ENCODE results near the gene ZBTB20. TPM values are rescaled to one million over a fixed set of nuclear protein-coding genes. Genes with fewer than 3 reads are reported as not detected.

ZBTB20 gene
- total and polyA plus RNA-seq, 10 donors = 0.32 to 89.7 (median 71.8) TPM

DNA sequence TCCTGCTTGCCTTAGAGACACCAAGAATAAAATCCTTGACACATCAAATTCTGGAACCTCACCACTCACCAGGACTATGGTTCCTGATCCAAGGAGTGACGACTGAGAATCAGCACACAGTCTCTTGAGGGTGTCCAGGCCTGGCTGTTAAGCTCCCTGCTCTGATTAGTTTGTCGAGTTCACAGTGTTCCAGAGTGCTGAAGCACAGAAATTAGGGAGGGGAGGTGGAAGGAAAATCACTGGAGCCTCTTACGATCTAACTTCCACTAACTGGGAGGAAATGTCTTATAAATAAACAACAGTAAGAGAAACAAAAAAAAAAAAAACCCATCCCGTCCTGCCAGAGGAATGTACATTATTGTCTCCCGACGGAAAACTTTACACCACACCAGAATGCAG is 523.0 kb downstream of the ZBTB20 start:
- Histone ChIP-seq H3K9me3 (no peaks in the 10 kb centered on the region), H3K27me3 (replicated peaks in 1 of 7) (no peaks in the 10 kb centered on the region), H3K4me1 (peaks cover 0 to 24% (median 12%) of the 10 kb centered on the region in 6 donors), H3K27ac (peak overlapping the region; percentile 50 to 90 (median 79)), H3K4me3 (peak overlapping the region in 4 of 8 donors; percentile 7 to 53 (median 22)), H3K36me3 (no peaks in the 10 kb centered on the region)
- no peak for DNase-seq
- TF ChIP-seq, protein P1, sequence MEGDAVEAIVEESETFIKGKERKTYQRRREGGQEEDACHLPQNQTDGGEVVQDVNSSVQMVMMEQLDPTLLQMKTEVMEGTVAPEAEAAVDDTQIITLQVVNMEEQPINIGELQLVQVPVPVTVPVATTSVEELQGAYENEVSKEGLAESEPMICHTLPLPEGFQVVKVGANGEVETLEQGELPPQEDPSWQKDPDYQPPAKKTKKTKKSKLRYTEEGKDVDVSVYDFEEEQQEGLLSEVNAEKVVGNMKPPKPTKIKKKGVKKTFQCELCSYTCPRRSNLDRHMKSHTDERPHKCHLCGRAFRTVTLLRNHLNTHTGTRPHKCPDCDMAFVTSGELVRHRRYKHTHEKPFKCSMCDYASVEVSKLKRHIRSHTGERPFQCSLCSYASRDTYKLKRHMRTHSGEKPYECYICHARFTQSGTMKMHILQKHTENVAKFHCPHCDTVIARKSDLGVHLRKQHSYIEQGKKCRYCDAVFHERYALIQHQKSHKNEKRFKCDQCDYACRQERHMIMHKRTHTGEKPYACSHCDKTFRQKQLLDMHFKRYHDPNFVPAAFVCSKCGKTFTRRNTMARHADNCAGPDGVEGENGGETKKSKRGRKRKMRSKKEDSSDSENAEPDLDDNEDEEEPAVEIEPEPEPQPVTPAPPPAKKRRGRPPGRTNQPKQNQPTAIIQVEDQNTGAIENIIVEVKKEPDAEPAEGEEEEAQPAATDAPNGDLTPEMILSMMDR (IDR thresholded peaks at IDR 0.05 in 8 of 11, conservative IDR thresholded peaks at IDR 0.05 in 3 of 11) = no peak
- peak in 1 of 3 donors; percentile 54 for TF ChIP-seq POLR2AphosphoS5 (IDR thresholded peaks at IDR 0.05)
- intact Hi-C loops (cut with DNase I; ENCODE audit: low total_unique reads) = no loop called here
- 53 to 69% (median 65%) methylated on average over 6 of the region's 6 CpGs for WGBS, 5 donors

DNA sequence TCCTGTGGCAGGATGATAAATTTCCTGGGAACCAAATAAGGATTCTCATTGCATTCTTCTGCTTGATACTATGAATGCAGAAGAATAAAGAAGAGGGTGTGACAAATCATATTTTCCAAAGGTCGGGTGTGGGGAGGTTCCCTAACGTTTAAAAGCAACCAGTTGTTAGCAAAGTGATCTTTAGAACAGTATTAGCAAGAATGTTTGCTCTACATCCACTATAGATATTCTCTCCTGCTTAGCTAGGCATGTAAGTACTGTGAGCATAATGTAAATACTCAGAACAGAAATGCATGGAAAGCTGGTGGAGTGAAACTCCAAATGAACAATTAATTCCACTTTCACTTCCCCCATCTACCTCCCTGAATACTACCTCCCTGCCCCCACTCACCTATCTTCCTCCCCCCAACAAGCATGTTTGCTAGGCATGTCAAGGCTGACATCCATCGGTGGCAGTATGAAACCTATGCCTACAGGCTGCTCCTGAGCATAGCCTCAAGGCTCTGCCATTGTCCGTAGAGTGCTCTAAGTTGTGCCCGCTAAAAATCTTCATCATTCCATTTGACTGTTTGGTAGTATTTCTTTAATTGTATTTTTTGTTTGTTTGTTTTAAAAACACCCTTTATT is 523.6 kb downstream of the ZBTB20 start:
- DNase-seq = no peak
- whole genome bisulfite sequencing, 5 donors = 63 to 89% (median 73%) methylated on average over 5 of the region's 5 CpGs
- intact Hi-C loops (cut with DNase I; ENCODE audit: low total_unique reads) = no loop called here
- H3K4me1 ChIP-seq = peaks cover 0 to 24% (median 12%) of the 10 kb centered on the region in 6 donors
- no peaks in the 10 kb centered on the region for H3K27me3 ChIP-seq (replicated peaks in 1 of 7)
- TF ChIP-seq, protein P1 (IDR thresholded peaks at IDR 0.05 in 8 of 11, conservative IDR thresholded peaks at IDR 0.05 in 3 of 11) = no peak
- TF ChIP-seq POLR2AphosphoS5 (IDR thresholded peaks at IDR 0.05) (no peak), POLR2A (IDR thresholded peaks at IDR 0.05) (no peak)
- peak overlapping the region in 2 of 8 donors; percentile 22 to 53 for H3K4me3 ChIP-seq
- H3K36me3 ChIP-seq = no peaks in the 10 kb centered on the region
- H3K9me3 ChIP-seq = no peaks in the 10 kb centered on the region
- H3K27ac ChIP-seq = peak overlapping the region in 7 of 8 donors; percentile 69 to 90 (median 80)

DNA sequence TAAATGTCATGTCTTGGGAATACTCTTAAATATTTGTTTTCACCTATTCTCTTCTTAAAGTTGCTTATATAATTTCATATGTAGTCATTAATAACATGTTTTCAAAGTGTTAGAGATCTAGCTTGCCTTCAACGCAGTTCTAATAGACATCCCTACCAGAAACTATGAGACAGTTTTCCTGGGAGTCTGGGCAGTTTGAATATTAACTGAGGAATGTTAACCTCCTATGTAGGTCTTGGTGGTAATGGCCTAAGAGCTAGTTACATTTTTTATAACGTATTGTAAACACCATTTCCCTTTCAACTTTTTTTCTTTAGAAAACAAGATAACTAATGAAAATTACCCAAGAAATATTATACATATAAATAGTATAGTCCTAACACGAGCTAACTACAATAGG is 525.1 kb downstream of the ZBTB20 start:
- DNase-seq = no peak
- TF ChIP-seq POLR2AphosphoS5 (IDR thresholded peaks at IDR 0.05) = no peak
- TF ChIP-seq POLR2A (IDR thresholded peaks at IDR 0.05) = no peak
- TF ChIP-seq, protein P1 (IDR thresholded peaks at IDR 0.05 in 8 of 11, conservative IDR thresholded peaks at IDR 0.05 in 3 of 11) = no peak
- Histone ChIP-seq H3K9me3 (no peaks in the 10 kb centered on the region), H3K27me3 (replicated peaks in 1 of 7) (no peaks in the 10 kb centered on the region), H3K27ac (peak overlapping the region in 3 of 8 donors; percentile 84 to 90 (median 85)), H3K4me1 (peaks cover 0 to 24% (median 12%) of the 10 kb centered on the region in 6 donors), H3K36me3 (no peaks in the 10 kb centered on the region), H3K4me3 (no peak overlapping the region)
- 60 to 94% (median 87%) methylated on average over 3 of the region's 3 CpGs for WGBS, 5 donors
- intact Hi-C loops (cut with DNase I; ENCODE audit: low total_unique reads) = no loop called here

DNA sequence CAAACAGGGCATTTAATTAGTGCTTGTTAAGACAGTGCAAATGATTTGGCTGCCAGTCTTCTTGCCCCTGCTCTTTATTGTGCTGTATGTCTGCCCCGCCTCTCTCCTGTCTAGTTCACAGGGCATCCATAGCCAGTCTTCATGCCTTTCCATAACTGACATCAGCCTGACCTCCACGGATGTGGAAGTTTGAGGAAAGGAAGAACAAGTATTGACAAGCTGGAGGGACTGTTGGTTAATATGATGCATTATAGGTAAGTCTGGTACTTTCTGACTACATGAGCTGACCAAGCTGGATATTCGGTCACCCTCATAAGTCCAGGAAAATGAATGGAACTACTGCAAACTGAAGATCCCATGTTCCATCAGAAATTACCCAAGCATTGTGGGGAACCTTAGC is 527.3 kb downstream of the ZBTB20 start:
- H3K27me3 ChIP-seq (replicated peaks in 1 of 7) = no peaks in the 10 kb centered on the region
- H3K4me3 ChIP-seq = no peak overlapping the region
- TF ChIP-seq POLR2A (IDR thresholded peaks at IDR 0.05) (no peak), POLR2AphosphoS5 (IDR thresholded peaks at IDR 0.05) (no peak)
- TF ChIP-seq, protein P1 (IDR thresholded peaks at IDR 0.05 in 8 of 11, conservative IDR thresholded peaks at IDR 0.05 in 3 of 11) = no peak
- DNase-seq = no peak
- H3K4me1 ChIP-seq = peaks cover 0 to 18% (median 8%) of the 10 kb centered on the region in 6 donors
- H3K9me3 ChIP-seq = no peaks in the 10 kb centered on the region
- WGBS, 5 donors = 89 to 98% (median 93%) methylated on average over 3 of the region's 3 CpGs
- H3K36me3 ChIP-seq = no peaks in the 10 kb centered on the region
- no peak overlapping the region for H3K27ac ChIP-seq
- intact Hi-C loops (cut with DNase I; ENCODE audit: low total_unique reads) = no loop called here

Measured in spleen (tissue), 11 donors.